ENCODE measurements around the gene REEP2. TPM values are rescaled to one million over a fixed set of nuclear protein-coding genes. Genes with fewer than 3 reads are reported as not detected.

Gene REEP2
- total and polyA plus RNA-seq, 2 experiments from 2014 or later: 20.5 to 29.8 TPM

GRCh38 chr5:138448070-138448469 is 9.2 kb downstream of the REEP2 start:
- H3K36me3 Mint-ChIP-seq (ENCODE audit: low read depth): peaks cover 2% of the 10 kb centered on the region; the same call in 1 of the 3 replicates
- H3F3A ChIP-seq (replicated peaks; ENCODE audit: low read depth): no peaks in the 10 kb centered on the region
- H3K4me2 ChIP-seq: no peak overlapping the region
- H3K27me3 Mint-ChIP-seq (ENCODE audit: insufficient read depth, low read depth, poor library complexity): peaks cover 20% of the 10 kb centered on the region
- no peaks in the 10 kb centered on the region for H3K79me2 ChIP-seq (replicated peaks; ENCODE audit: insufficient read depth)
- H3K27me3 ChIP-seq (ENCODE audit: insufficient read depth): no peaks in the 10 kb centered on the region
- H3K9me3 Mint-ChIP-seq: no peaks in the 10 kb centered on the region
- H3K27ac Mint-ChIP-seq: no peak overlapping the region
- H3K4me1 ChIP-seq (ENCODE audit: insufficient read depth): no peaks in the 10 kb centered on the region
- no peaks in the 10 kb centered on the region for H3K36me3 ChIP-seq (ENCODE audit: insufficient read depth)
- no peaks in the 10 kb centered on the region for H4K20me1 ChIP-seq (replicated peaks; ENCODE audit: insufficient read depth)
- DNase-seq (ENCODE audit: low spot score) (no peak), ATAC-seq (no peak)
- no peak overlapping the region for H3K27ac ChIP-seq (ENCODE audit: low read depth)
- H3K4me3 ChIP-seq: no peak overlapping the region
- H2AFZ ChIP-seq: no peak overlapping the region
- no peaks in the 10 kb centered on the region for H3K9me2 ChIP-seq (ENCODE audit: insufficient read depth)
- no peak overlapping the region; the same call in 2 of the 3 replicates for H3K4me3 Mint-ChIP-seq
- no peak for TF ChIP-seq NANOG (IDR thresholded peaks at IDR 0.05; ENCODE audit: borderline replicate concordance)
- TF ChIP-seq STAT1 (IDR thresholded peaks at IDR 0.05; ENCODE audit: unreplicated experiment): no peak
- TF ChIP-seq JUNB (IDR thresholded peaks at IDR 0.05; ENCODE audit: unreplicated experiment): no peak
- no peak for TF ChIP-seq EZH2phosphoT487 (IDR thresholded peaks at IDR 0.05; ENCODE audit: unreplicated experiment)
- no peak for TF ChIP-seq POLR2AphosphoS5 (IDR thresholded peaks at IDR 0.05; ENCODE audit: low read depth)
- TF ChIP-seq CREB1 (CRISPR knock-in tag; IDR thresholded peaks at IDR 0.05; ENCODE audit: low read depth): no peak
- no peak for TF ChIP-seq ETS1 (IDR thresholded peaks at IDR 0.05)
- no peak for TF ChIP-seq REST (IDR thresholded peaks at IDR 0.05; ENCODE audit: unreplicated experiment)
- TF ChIP-seq ZNF331 (CRISPR knock-in tag; IDR thresholded peaks at IDR 0.05; ENCODE audit: low read depth): no peak
- TF ChIP-seq EZH2 (IDR thresholded peaks at IDR 0.05; ENCODE audit: low read depth, unreplicated experiment): no peak
- TF ChIP-seq ZNF114 (CRISPR knock-in tag; IDR thresholded peaks at IDR 0.05): no peak
- no peak for TF ChIP-seq CTCF (conservative IDR thresholded peaks at IDR 0.05; ENCODE audit: low read depth in 2 of 2)
- no peak for TF ChIP-seq ZNF462 (CRISPR knock-in tag; IDR thresholded peaks at IDR 0.05)
- peaks cover 20% of the 10 kb centered on the region for H3K4me1 Mint-ChIP-seq

Measured in GM23338 (cell line).